Neural cell (in vitro differentiated cells): ENCODE results near the gene PIK3AP1. TPM values are rescaled to one million over a fixed set of nuclear protein-coding genes. Genes with fewer than 3 reads are reported as not detected.
A peak's percentile ranks its signal among the peaks of the same experiment; 100 is the strongest.

Experiments
- H2AFZ ChIP-seq: fragments of 200-600, 300-800 bp; sonication (generic), shearing (Covaris generic); 2 replicates; pipeline ENCODE4 v1.6.0; 2014; ENCODE audit warnings: low read depth, mild to moderate bottlenecking, antibody characterized with exemption, low read length, moderate library complexity
- H3F3A ChIP-seq: fragments of 200-600 bp; shearing (Covaris generic); 2 replicates; pipeline ENCODE4 v1.6.1; 2016; ENCODE audit warnings: mild to moderate bottlenecking, moderate library complexity, mixed read lengths, antibody characterized with exemption, low read length; ENCODE audit not compliant: insufficient read depth, poor library complexity, severe bottlenecking
- H3K27ac ChIP-seq: fragments of 200-600, 300-800 bp; sonication (generic), shearing (Covaris generic); 2 replicates; pipeline ENCODE4 v1.5.1; 2014; ENCODE audit warnings: mild to moderate bottlenecking, low read length, moderate library complexity
- H3K27me3 ChIP-seq: fragments of 300-800, 200-600 bp; sonication (generic), shearing (Covaris generic); 2 replicates; pipeline ENCODE4 v1.6.0; 2014; ENCODE audit warnings: mild to moderate bottlenecking, low read depth, low read length, moderate library complexity; ENCODE audit not compliant: insufficient read depth
- H3K36me3 ChIP-seq: fragments of 300-800, 200-600 bp; sonication (generic), shearing (Covaris generic); 2 replicates; pipeline ENCODE4 v1.5.1; 2014; ENCODE audit warnings: mild to moderate bottlenecking, antibody characterized with exemption, low read length, moderate library complexity; ENCODE audit not compliant: insufficient read depth
- H3K4me2 ChIP-seq: fragments of 300-800, 200-600 bp; sonication (generic), shearing (Covaris generic); 2 replicates; pipeline ENCODE4 v1.6.0; 2014; ENCODE audit warnings: mild to moderate bottlenecking, low read length
- H3K4me3 ChIP-seq: fragments of 300-800, 200-600 bp; sonication (generic), shearing (Covaris generic); 2 replicates; pipeline ENCODE4 v1.5.1; 2014; ENCODE audit warnings: mild to moderate bottlenecking, low read length, moderate library complexity
- H3K79me2 ChIP-seq: fragments of 200-600 bp; shearing (Covaris generic); replicated peaks from 2 replicates; pipeline ENCODE4 v1.6.0; 2014; ENCODE audit warnings: mild to moderate bottlenecking, low read length, moderate library complexity; ENCODE audit not compliant: insufficient read depth
- H3K9ac ChIP-seq: fragments of 300-800, 200-600 bp; sonication (generic), shearing (Covaris generic); 2 replicates; pipeline ENCODE4 v1.6.1; 2016; ENCODE audit warnings: mild to moderate bottlenecking, low read length, mixed read lengths
- H3K9me2 ChIP-seq: fragments of 200-600 bp; shearing (Covaris generic); 2 replicates; pipeline ENCODE4 v1.6.1; 2016; ENCODE audit warnings: mild to moderate bottlenecking, low read length, mixed read lengths; ENCODE audit not compliant: insufficient read depth
- H3K9me3 ChIP-seq: fragments of 200-600, 300-800 bp; sonication (generic), shearing (Covaris generic); 2 replicates; pipeline ENCODE4 v1.6.1; 2016; ENCODE audit warnings: mild to moderate bottlenecking, mixed run types, low read length, moderate library complexity, mixed read lengths
- H4K20me1 ChIP-seq: fragments of 200-600 bp; shearing (Covaris generic); 2 replicates; pipeline ENCODE4 v1.6.1; 2016; ENCODE audit warnings: mild to moderate bottlenecking, mixed run types; ENCODE audit not compliant: insufficient read depth
- EP300 ChIP-seq: fragments of 450-650 bp; conservative IDR thresholded peaks from 2 replicates; pipeline ENCODE4 v1.6.1; 2014; ENCODE audit warnings: antibody characterized with exemption, mild to moderate bottlenecking, moderate library complexity; ENCODE audit not compliant: poor library complexity, severe bottlenecking
- EZH2 ChIP-seq: fragments of 200-600, 300-800 bp; shearing (Covaris generic), sonication (generic); IDR thresholded peaks from 2 replicates; pipeline ENCODE4 v1.6.1; 2014; ENCODE audit warnings: antibody characterized with exemption, low read length, borderline replicate concordance, mild to moderate bottlenecking; ENCODE audit not compliant: insufficient read depth, poor library complexity, severe bottlenecking
- MXI1 ChIP-seq: fragments of 450-650 bp; conservative IDR thresholded peaks from 2 replicates; pipeline ENCODE4 v1.6.1; 2014; ENCODE audit warnings: antibody characterized with exemption, mild to moderate bottlenecking; ENCODE audit not compliant: poor library complexity, severe bottlenecking
- POLR2AphosphoS5 ChIP-seq: IDR thresholded peaks from 2 replicates; pipeline ENCODE4 v1.6.1; 2012
- RAD21 ChIP-seq: fragments of 450-650 bp; conservative IDR thresholded peaks from 2 replicates; pipeline ENCODE4 v1.6.1; 2014; ENCODE audit warnings: antibody characterized with exemption, mild to moderate bottlenecking, moderate library complexity
- SMC3 ChIP-seq: fragments of 450-650 bp; conservative IDR thresholded peaks from 2 replicates; pipeline ENCODE4 v1.6.1; 2014; ENCODE audit warnings: antibody characterized with exemption, mild to moderate bottlenecking, moderate library complexity; ENCODE audit not compliant: poor library complexity
- TAF1 ChIP-seq: IDR thresholded peaks from 2 replicates; pipeline ENCODE4 v1.6.1; 2012; ENCODE audit warnings: low read depth
- polyA plus RNA-seq: library from polyadenylated mRNA; depleted of rRNA; stranded (reverse); fragments of >200 nt; gene quantifications from 2 replicates; pipeline ENCODE4 v1.2.3, GENCODE V29; 2014
- TF ChIP-seq, protein P1 (sequence below): IDR thresholded peaks from 2 replicates; pipeline ENCODE4 v1.6.1; 2012; ENCODE audit warnings: borderline replicate concordance
- TF ChIP-seq, protein P2 (sequence below): fragments of 450-650 bp; IDR thresholded peaks from 2 replicates; pipeline ENCODE4 v1.5.1; 2014; ENCODE audit warnings: antibody characterized with exemption, mild to moderate bottlenecking, moderate library complexity; ENCODE audit not compliant: poor library complexity, severe bottlenecking

The PIK3AP1 gene
- polyA plus RNA-seq, 1 donor from 2014 or later: 0.05 TPM

DNA sequence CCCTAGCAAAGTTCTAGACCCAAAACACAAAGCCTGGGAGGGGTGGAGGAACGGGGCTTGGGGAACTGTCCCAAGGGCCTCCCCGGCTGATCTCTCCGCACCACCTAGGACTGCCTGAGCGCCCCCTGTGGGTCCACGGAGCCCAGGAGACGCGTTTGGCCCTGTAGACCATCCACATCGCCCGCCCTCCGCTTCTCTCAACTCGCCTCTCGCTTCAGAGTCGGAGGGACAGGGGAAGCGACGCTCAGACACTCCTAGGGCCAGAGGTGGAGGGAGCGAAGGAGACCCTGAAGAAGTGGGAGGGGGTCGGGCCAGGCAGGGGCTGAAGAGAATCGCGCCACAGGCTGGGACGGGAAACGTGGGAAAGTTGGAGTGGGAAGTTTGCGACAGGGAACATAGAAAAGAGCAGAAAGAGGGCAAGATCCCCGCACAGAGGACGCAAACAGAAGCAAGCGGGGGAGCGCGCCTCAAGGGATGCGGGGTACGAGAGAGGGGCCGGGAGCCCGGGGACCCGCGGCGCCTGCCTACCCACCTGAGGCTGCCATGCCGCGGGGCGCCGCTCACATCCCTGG lies 378 bp downstream of the PIK3AP1 start:
- H3K9me3 ChIP-seq: no peaks in the 10 kb centered on the region
- H3K4me2 ChIP-seq: no peak overlapping the region
- no peaks in the 10 kb centered on the region for H3F3A ChIP-seq
- H3K79me2 ChIP-seq: no peaks in the 10 kb centered on the region
- no peaks in the 10 kb centered on the region for H4K20me1 ChIP-seq
- H3K9me2 ChIP-seq: no peaks in the 10 kb centered on the region
- no peaks in the 10 kb centered on the region for H3K36me3 ChIP-seq
- H2AFZ ChIP-seq: no peak overlapping the region
- H3K27ac ChIP-seq: no peak overlapping the region
- peak overlapping the region; percentile 70 for H3K4me3 ChIP-seq
- peak overlapping the region; percentile 41 for H3K9ac ChIP-seq
- peaks cover 18% of the 10 kb centered on the region for H3K27me3 ChIP-seq
- TF ChIP-seq, protein P1, sequence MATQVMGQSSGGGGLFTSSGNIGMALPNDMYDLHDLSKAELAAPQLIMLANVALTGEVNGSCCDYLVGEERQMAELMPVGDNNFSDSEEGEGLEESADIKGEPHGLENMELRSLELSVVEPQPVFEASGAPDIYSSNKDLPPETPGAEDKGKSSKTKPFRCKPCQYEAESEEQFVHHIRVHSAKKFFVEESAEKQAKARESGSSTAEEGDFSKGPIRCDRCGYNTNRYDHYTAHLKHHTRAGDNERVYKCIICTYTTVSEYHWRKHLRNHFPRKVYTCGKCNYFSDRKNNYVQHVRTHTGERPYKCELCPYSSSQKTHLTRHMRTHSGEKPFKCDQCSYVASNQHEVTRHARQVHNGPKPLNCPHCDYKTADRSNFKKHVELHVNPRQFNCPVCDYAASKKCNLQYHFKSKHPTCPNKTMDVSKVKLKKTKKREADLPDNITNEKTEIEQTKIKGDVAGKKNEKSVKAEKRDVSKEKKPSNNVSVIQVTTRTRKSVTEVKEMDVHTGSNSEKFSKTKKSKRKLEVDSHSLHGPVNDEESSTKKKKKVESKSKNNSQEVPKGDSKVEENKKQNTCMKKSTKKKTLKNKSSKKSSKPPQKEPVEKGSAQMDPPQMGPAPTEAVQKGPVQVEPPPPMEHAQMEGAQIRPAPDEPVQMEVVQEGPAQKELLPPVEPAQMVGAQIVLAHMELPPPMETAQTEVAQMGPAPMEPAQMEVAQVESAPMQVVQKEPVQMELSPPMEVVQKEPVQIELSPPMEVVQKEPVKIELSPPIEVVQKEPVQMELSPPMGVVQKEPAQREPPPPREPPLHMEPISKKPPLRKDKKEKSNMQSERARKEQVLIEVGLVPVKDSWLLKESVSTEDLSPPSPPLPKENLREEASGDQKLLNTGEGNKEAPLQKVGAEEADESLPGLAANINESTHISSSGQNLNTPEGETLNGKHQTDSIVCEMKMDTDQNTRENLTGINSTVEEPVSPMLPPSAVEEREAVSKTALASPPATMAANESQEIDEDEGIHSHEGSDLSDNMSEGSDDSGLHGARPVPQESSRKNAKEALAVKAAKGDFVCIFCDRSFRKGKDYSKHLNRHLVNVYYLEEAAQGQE: no peak
- no peak for TF ChIP-seq RAD21
- no peak for TF ChIP-seq SMC3
- TF ChIP-seq, protein P2, sequence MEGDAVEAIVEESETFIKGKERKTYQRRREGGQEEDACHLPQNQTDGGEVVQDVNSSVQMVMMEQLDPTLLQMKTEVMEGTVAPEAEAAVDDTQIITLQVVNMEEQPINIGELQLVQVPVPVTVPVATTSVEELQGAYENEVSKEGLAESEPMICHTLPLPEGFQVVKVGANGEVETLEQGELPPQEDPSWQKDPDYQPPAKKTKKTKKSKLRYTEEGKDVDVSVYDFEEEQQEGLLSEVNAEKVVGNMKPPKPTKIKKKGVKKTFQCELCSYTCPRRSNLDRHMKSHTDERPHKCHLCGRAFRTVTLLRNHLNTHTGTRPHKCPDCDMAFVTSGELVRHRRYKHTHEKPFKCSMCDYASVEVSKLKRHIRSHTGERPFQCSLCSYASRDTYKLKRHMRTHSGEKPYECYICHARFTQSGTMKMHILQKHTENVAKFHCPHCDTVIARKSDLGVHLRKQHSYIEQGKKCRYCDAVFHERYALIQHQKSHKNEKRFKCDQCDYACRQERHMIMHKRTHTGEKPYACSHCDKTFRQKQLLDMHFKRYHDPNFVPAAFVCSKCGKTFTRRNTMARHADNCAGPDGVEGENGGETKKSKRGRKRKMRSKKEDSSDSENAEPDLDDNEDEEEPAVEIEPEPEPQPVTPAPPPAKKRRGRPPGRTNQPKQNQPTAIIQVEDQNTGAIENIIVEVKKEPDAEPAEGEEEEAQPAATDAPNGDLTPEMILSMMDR: peak; percentile 15
- TF ChIP-seq POLR2AphosphoS5: no peak
- no peak for TF ChIP-seq TAF1
- no peak for TF ChIP-seq MXI1
- no peak for TF ChIP-seq EZH2
- no peak for TF ChIP-seq EP300

DNA sequence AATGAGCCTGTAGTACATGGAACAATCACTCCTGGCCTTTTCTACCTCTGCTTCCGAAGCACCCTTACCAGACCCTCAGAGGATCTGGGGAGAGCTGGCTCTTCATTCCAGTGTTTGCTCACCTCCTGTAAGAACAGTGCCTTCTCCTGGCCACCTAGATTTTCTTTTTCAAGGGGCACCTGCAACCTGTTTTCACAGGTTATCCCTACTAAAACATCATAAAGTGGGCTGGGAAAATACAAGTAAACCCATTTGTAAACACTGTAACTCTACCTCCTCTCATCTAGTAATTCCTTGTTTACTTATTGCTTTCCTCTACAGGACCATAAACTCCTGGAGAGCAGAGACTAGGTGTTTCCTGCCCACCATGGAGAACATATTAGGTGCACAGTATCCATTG lies 1.1 kb downstream of the PIK3AP1 start:
- H3K27ac ChIP-seq: no peak overlapping the region
- no peaks in the 10 kb centered on the region for H3K9me3 ChIP-seq
- H3F3A ChIP-seq: no peaks in the 10 kb centered on the region
- no peaks in the 10 kb centered on the region for H3K36me3 ChIP-seq
- H3K27me3 ChIP-seq: peaks cover 18% of the 10 kb centered on the region
- no peak overlapping the region for H2AFZ ChIP-seq
- H3K9me2 ChIP-seq: no peaks in the 10 kb centered on the region
- TF ChIP-seq POLR2AphosphoS5 (no peak), RAD21 (no peak), TAF1 (no peak), EZH2 (no peak), MXI1 (no peak), SMC3 (no peak), EP300 (no peak)
- TF ChIP-seq, protein P1: no peak
- TF ChIP-seq, protein P2: no peak
- H3K4me3 ChIP-seq: no peak overlapping the region
- H3K4me2 ChIP-seq: no peak overlapping the region
- H3K79me2 ChIP-seq: no peaks in the 10 kb centered on the region
- H4K20me1 ChIP-seq: no peaks in the 10 kb centered on the region
- H3K9ac ChIP-seq: no peak overlapping the region
